GM21528 (cell line): Measurements from ENCODE around the gene KDR.

Experiments used
- ATAC-seq: cut with Tn5 transposase; IDR thresholded peaks from one replicate; pipeline ENCODE4 v1.9.1; 2021; ENCODE audit warnings: mild to moderate bottlenecking, moderate library complexity; ENCODE audit not compliant: unreplicated experiment, low FRiP score

Gene KDR

GRCh38 chr4:55082756-55083155 is 42.6 kb downstream of the KDR start:
- ATAC-seq: no peak

GRCh38 chr4:55080174-55080865 is 45.1 kb downstream of the KDR start:
- ATAC-seq: no peak

- ATAC-seq: no peak
Measured at GRCh38 chr4:55079451-55080173, 45.8 kb downstream of the KDR start.

- no peak for ATAC-seq
Measured at GRCh38 chr4:55078987-55079386, 46.4 kb downstream of the KDR start.

- no peak for ATAC-seq
Measured at GRCh38 chr4:55077577-55077976, 47.8 kb downstream of the KDR start.

- no peak for ATAC-seq
Measured at GRCh38 chr4:55075823-55076716, 49.3 kb downstream of the KDR start.

- ATAC-seq: no peak
Measured at GRCh38 chr4:55075376-55075775, 50.0 kb downstream of the KDR start.

GRCh38 chr4:55074386-55074785 is 51.0 kb downstream of the KDR start:
- no peak for ATAC-seq

- no peak for ATAC-seq
Measured at GRCh38 chr4:55071951-55072350, 53.4 kb downstream of the KDR start.

- ATAC-seq: no peak
Measured at GRCh38 chr4:55069248-55069647, 56.1 kb downstream of the KDR start.

GRCh38 chr4:55068522-55068921 is 56.9 kb downstream of the KDR start:
- ATAC-seq: no peak

- ATAC-seq: no peak
Measured at GRCh38 chr4:55066018-55066417, 59.4 kb downstream of the KDR start.

- ATAC-seq: no peak
Measured at GRCh38 chr4:55055529-55055928, 69.9 kb downstream of the KDR start.

- no peak for ATAC-seq
Measured at GRCh38 chr4:55051532-55051931, 73.9 kb downstream of the KDR start.

- no peak for ATAC-seq
Measured at GRCh38 chr4:55050418-55050950, 74.9 kb downstream of the KDR start.

GRCh38 chr4:55038176-55038890 is 87.1 kb downstream of the KDR start:
- no peak for ATAC-seq

GRCh38 chr4:55037728-55038127 is 87.7 kb downstream of the KDR start:
- ATAC-seq: no peak

GRCh38 chr4:55036405-55036804 is 89.0 kb downstream of the KDR start:
- ATAC-seq: no peak

- no peak for ATAC-seq
Measured at GRCh38 chr4:55035892-55036291, 89.5 kb downstream of the KDR start.

- no peak for ATAC-seq
Measured at GRCh38 chr4:55033296-55033695, 92.1 kb downstream of the KDR start.
